HepG2 (cell line): ENCODE data around the gene ALCAM. TPM values are rescaled to one million over a fixed set of nuclear protein-coding genes. Genes with fewer than 3 reads are reported as not detected.
A peak's percentile ranks its signal among the peaks of the same experiment; 100 is the strongest.

ENCODE experiments used
- ATF3 ChIP-seq: sonication (generic); formaldehyde crosslinking; IDR thresholded peaks from 2 replicates; pipeline ENCODE4 v1.4.0; 2020; ENCODE audit warnings: missing genetic modification reagents
- BHLHE40 ChIP-seq: IDR thresholded peaks from 2 replicates; pipeline ENCODE4 v1.6.1; 2011; ENCODE audit warnings: low read length, improper control_type of control experiment
- CEBPB ChIP-seq: IDR thresholded peaks from 2 replicates; pipeline ENCODE4 v1.6.1; 2011; ENCODE audit warnings: low read depth, low read length, improper control_type of control experiment, borderline replicate concordance
- CENPBD1 ChIP-seq: sonication (generic); formaldehyde crosslinking; IDR thresholded peaks from 2 replicates; pipeline ENCODE4 v1.8.0; 2022; ENCODE audit warnings: missing genetic modification reagents, low read depth, mild to moderate bottlenecking, borderline replicate concordance
- KLF15 ChIP-seq: sonication (generic); formaldehyde crosslinking; IDR thresholded peaks from 2 replicates; pipeline ENCODE4 v1.8.1; 2023; ENCODE audit warnings: borderline replicate concordance, mild to moderate bottlenecking, inconsistent platforms, missing genetic modification reagents, mixed read lengths
- MNT ChIP-seq: fragments of 450-650 bp; IDR thresholded peaks from 2 replicates; pipeline ENCODE4 v1.6.1; 2016
- NCOA5 ChIP-seq: sonication (generic); formaldehyde crosslinking; IDR thresholded peaks from 2 replicates; pipeline ENCODE4 v1.4.0; 2020; ENCODE audit warnings: missing genetic modification reagents
- NR3C1 ChIP-seq: sonication (generic); formaldehyde crosslinking; IDR thresholded peaks from 2 replicates; pipeline ENCODE4 v1.4.0; 2020; ENCODE audit warnings: missing genetic modification reagents
- PHF20 ChIP-seq: sonication (generic); formaldehyde crosslinking; IDR thresholded peaks from 2 replicates; pipeline ENCODE4 v1.5.0; 2020; ENCODE audit warnings: mild to moderate bottlenecking, missing genetic modification reagents
- RAD21 ChIP-seq: fragments of 450-650 bp; formaldehyde crosslinking; IDR thresholded peaks from 2 replicates; pipeline ENCODE4 v1.5.0; 2020; ENCODE audit warnings: mild to moderate bottlenecking
- THAP9 ChIP-seq: sonication (generic); formaldehyde crosslinking; IDR thresholded peaks from 2 replicates; pipeline ENCODE4; 2020; ENCODE audit warnings: missing genetic modification reagents, mild to moderate bottlenecking, borderline replicate concordance
- ZBTB38 ChIP-seq: sonication (generic); formaldehyde crosslinking; IDR thresholded peaks from 2 replicates; pipeline ENCODE4 v1.5.1; 2020; ENCODE audit warnings: mild to moderate bottlenecking, missing genetic modification reagents
- ZMAT5 ChIP-seq: sonication (generic); formaldehyde crosslinking; IDR thresholded peaks from 2 replicates; pipeline ENCODE4 v1.5.0; 2020; ENCODE audit warnings: mild to moderate bottlenecking, low read depth, missing genetic modification reagents, borderline replicate concordance
- ZNF275 ChIP-seq: sonication (generic); formaldehyde crosslinking; IDR thresholded peaks from 2 replicates; pipeline ENCODE4 v1.8.0; 2022; ENCODE audit warnings: missing genetic modification reagents, mild to moderate bottlenecking, inconsistent platforms, borderline replicate concordance
- ZNF3 ChIP-seq: IDR thresholded peaks from 2 replicates; pipeline ENCODE4 v1.7.0; 2017; ENCODE audit warnings: inconsistent platforms
- ZNF367 ChIP-seq: sonication (generic); formaldehyde crosslinking; IDR thresholded peaks from 2 replicates; pipeline ENCODE4 v1.4.0; 2020; ENCODE audit warnings: missing genetic modification reagents, borderline replicate concordance
- ZNF644 ChIP-seq: IDR thresholded peaks from 2 replicates; pipeline ENCODE4 v1.6.1; 2016; ENCODE audit warnings: low read depth
- ZNF720 ChIP-seq: sonication (generic); formaldehyde crosslinking; IDR thresholded peaks from 2 replicates; pipeline ENCODE4 v1.4.0; 2020; ENCODE audit warnings: missing genetic modification reagents
- ZNF749 ChIP-seq: sonication (generic); formaldehyde crosslinking; IDR thresholded peaks from 2 replicates; pipeline ENCODE4 v1.8.0; 2022; ENCODE audit warnings: mild to moderate bottlenecking, missing genetic modification reagents, moderate library complexity, borderline replicate concordance
- ZNF775 ChIP-seq: sonication (generic); formaldehyde crosslinking; IDR thresholded peaks from 2 replicates; pipeline ENCODE4 v1.4.0; 2020; ENCODE audit warnings: missing genetic modification reagents, mild to moderate bottlenecking, moderate library complexity, borderline replicate concordance
- ZSCAN20 ChIP-seq: sonication (generic); formaldehyde crosslinking; IDR thresholded peaks from 2 replicates; pipeline ENCODE4 v1.4.0; 2020; ENCODE audit warnings: missing genetic modification reagents, mild to moderate bottlenecking, borderline replicate concordance
- polyA plus RNA-seq, 8 experiments: library from polyadenylated mRNA; depleted of rRNA in 3 of 8; stranded (reverse) in 7 of 8; unstranded in 1 of 8; fragments of >200 nt; fragmentation: Illumina TruSeq in 4 of 8; extraction: Trizol in 4 of 8; gene quantifications; 2 replicates each; pipeline versions ENCODE4 v1.2.1 to v1.2.3, GENCODE V29; 2011 to 2016; ENCODE audit warnings: low read depth in 4 of 8, missing spikeins in 1 of 8, mixed read lengths in 1 of 8; ENCODE audit not compliant: insufficient read depth in 1 of 8
- total RNA-seq, 5 experiments: library from RNA; depleted of rRNA; stranded (reverse); fragments of >200 nt; fragmentation: Illumina TruSeq; extraction: Trizol; gene quantifications; 2 replicates each; pipeline ENCODE4 v1.2.3, GENCODE V29; 2016; ENCODE audit warnings: low read depth in 1 of 5

Gene ALCAM
- total and polyA plus RNA-seq, 2 of the 13 experiments (the other 11 are each of a cell fraction or from before 2014, with no cell fraction given) = 26.0 to 33.1 TPM

- TF ChIP-seq RAD21 (CRISPR knock-in tag) (no peak), CEBPB (peak; percentile 72; the same call in 1 of the 2 replicates), PHF20 (CRISPR knock-in tag) (no peak), NR3C1 (CRISPR knock-in tag) (no peak), ZMAT5 (CRISPR knock-in tag) (no peak), BHLHE40 (no peak), ZNF3 (CRISPR knock-in tag) (no peak), THAP9 (CRISPR knock-in tag) (no peak), ATF3 (CRISPR knock-in tag) (peak; percentile 52; the same call in 1 of the 2 replicates), ZNF775 (CRISPR knock-in tag) (no peak), ZBTB38 (CRISPR knock-in tag) (no peak), ZNF720 (CRISPR knock-in tag) (no peak), MNT (no peak), KLF15 (CRISPR knock-in tag) (no peak), ZNF275 (no peak), ZSCAN20 (CRISPR knock-in tag) (no peak), NCOA5 (CRISPR knock-in tag) (no peak), ZNF749 (CRISPR knock-in tag) (no peak), ZNF367 (CRISPR knock-in tag) (no peak), CENPBD1 (CRISPR knock-in tag) (no peak), ZNF644 (peak; percentile 56; the same call in 1 of the 2 replicates)
These were observed 70.0 kb downstream of the ALCAM start (continued) for GRCh38 chr3:105436687-105437086.
